ENCODE data around the gene DAO. TPM values are rescaled to one million over a fixed set of nuclear protein-coding genes. Genes with fewer than 3 reads are reported as not detected.

The DAO gene
- not detected in 2 replicates for total RNA-seq (2014; rRNA removed; shearing (Covaris generic))

GRCh38 chr12:108879615-108880254, at the start of gene DAO:
DAO (plus strand) TSS chr12:108880092; CDS start chr12:108885007, 4,915 bp downstream.
- Histone ChIP-seq H3K4me3 (ENCODE audit: insufficient read depth, low read depth, low read length) (no peak within 1 kb of the TSS), H3K36me3 (replicated peaks; ENCODE audit: control insufficient read depth, insufficient read depth, low read length) (no peaks in the 10 kb centered on the region), H3K27me3 (ENCODE audit: control insufficient read depth, insufficient read depth, low read length) (no peaks in the 10 kb centered on the region)
- DNase-seq, result no peak

- DNase-seq, result no peak
- Histone ChIP-seq H3K4me3 (ENCODE audit: insufficient read depth, low read depth, low read length) (no peak overlapping the region), H3K36me3 (replicated peaks; ENCODE audit: control insufficient read depth, insufficient read depth, low read length) (peaks cover 5% of the 10 kb centered on the region), H3K27me3 (ENCODE audit: control insufficient read depth, insufficient read depth, low read length) (no peaks in the 10 kb centered on the region)
Measured at GRCh38 chr12:108831309-108831991, 48.4 kb upstream of the DAO start.

GRCh38 chr12:108832208-108832607, 47.7 kb upstream of the DAO start:
- DNase-seq, result no peak
- Histone ChIP-seq H3K27me3 (ENCODE audit: control insufficient read depth, insufficient read depth, low read length) (no peaks in the 10 kb centered on the region), H3K36me3 (replicated peaks; ENCODE audit: control insufficient read depth, insufficient read depth, low read length) (peaks cover 5% of the 10 kb centered on the region), H3K4me3 (ENCODE audit: insufficient read depth, low read depth, low read length) (no peak overlapping the region)

GRCh38 chr12:108832730-108833354, 47.0 kb upstream of the DAO start:
- no peak for DNase-seq
- Histone ChIP-seq H3K4me3 (ENCODE audit: insufficient read depth, low read depth, low read length) (no peak overlapping the region), H3K36me3 (replicated peaks; ENCODE audit: control insufficient read depth, insufficient read depth, low read length) (peaks cover 5% of the 10 kb centered on the region), H3K27me3 (ENCODE audit: control insufficient read depth, insufficient read depth, low read length) (no peaks in the 10 kb centered on the region)

- no peak for DNase-seq
- Histone ChIP-seq H3K4me3 (ENCODE audit: insufficient read depth, low read depth, low read length) (no peak overlapping the region), H3K36me3 (replicated peaks; ENCODE audit: control insufficient read depth, insufficient read depth, low read length) (peaks cover 5% of the 10 kb centered on the region), H3K27me3 (ENCODE audit: control insufficient read depth, insufficient read depth, low read length) (no peaks in the 10 kb centered on the region)
Measured at GRCh38 chr12:108833355-108833733, 46.5 kb upstream of the DAO start.

- Histone ChIP-seq H3K4me3 (ENCODE audit: insufficient read depth, low read depth, low read length) (no peak overlapping the region), H3K27me3 (ENCODE audit: control insufficient read depth, insufficient read depth, low read length) (no peaks in the 10 kb centered on the region), H3K36me3 (replicated peaks; ENCODE audit: control insufficient read depth, insufficient read depth, low read length) (peaks cover 5% of the 10 kb centered on the region)
- DNase-seq, result no peak
Measured at GRCh38 chr12:108833757-108834472, 46.0 kb upstream of the DAO start.

- Histone ChIP-seq H3K4me3 (ENCODE audit: insufficient read depth, low read depth, low read length) (no peak overlapping the region), H3K27me3 (ENCODE audit: control insufficient read depth, insufficient read depth, low read length) (no peaks in the 10 kb centered on the region), H3K36me3 (replicated peaks; ENCODE audit: control insufficient read depth, insufficient read depth, low read length) (peaks cover 5% of the 10 kb centered on the region; the same call in 1 of the 2 replicates)
- DNase-seq, result no peak
Measured at GRCh38 chr12:108835860-108836634, 43.8 kb upstream of the DAO start.

GRCh38 chr12:108837239-108837638, 42.7 kb upstream of the DAO start:
- Histone ChIP-seq H3K36me3 (replicated peaks; ENCODE audit: control insufficient read depth, insufficient read depth, low read length) (peaks cover 4% of the 10 kb centered on the region; the same call in 1 of the 2 replicates), H3K27me3 (ENCODE audit: control insufficient read depth, insufficient read depth, low read length) (no peaks in the 10 kb centered on the region)
- no peak for DNase-seq

GRCh38 chr12:108837680-108838079, 42.2 kb upstream of the DAO start:
- DNase-seq, result no peak
- Histone ChIP-seq H3K27me3 (ENCODE audit: control insufficient read depth, insufficient read depth, low read length) (no peaks in the 10 kb centered on the region), H3K4me3 (ENCODE audit: insufficient read depth, low read depth, low read length) (no peak overlapping the region), H3K36me3 (replicated peaks; ENCODE audit: control insufficient read depth, insufficient read depth, low read length) (peaks cover 2% of the 10 kb centered on the region; the same call in 1 of the 2 replicates)

More at GRCh38 chr12:108837239-108837638, 42.7 kb upstream of the DAO start:
- no peak overlapping the region for H3K4me3 ChIP-seq (ENCODE audit: insufficient read depth, low read depth, low read length)

- DNase-seq, result no peak
- Histone ChIP-seq H3K4me3 (ENCODE audit: insufficient read depth, low read depth, low read length) (no peak overlapping the region), H3K27me3 (ENCODE audit: control insufficient read depth, insufficient read depth, low read length) (no peaks in the 10 kb centered on the region), H3K36me3 (replicated peaks; ENCODE audit: control insufficient read depth, insufficient read depth, low read length) (peaks cover 2% of the 10 kb centered on the region; the same call in 1 of the 2 replicates)
Measured at GRCh38 chr12:108838194-108839017, 41.5 kb upstream of the DAO start.

- DNase-seq, result no peak
- Histone ChIP-seq H3K4me3 (ENCODE audit: insufficient read depth, low read depth, low read length) (no peak overlapping the region), H3K36me3 (replicated peaks; ENCODE audit: control insufficient read depth, insufficient read depth, low read length) (peaks cover 2% of the 10 kb centered on the region), H3K27me3 (ENCODE audit: control insufficient read depth, insufficient read depth, low read length) (no peaks in the 10 kb centered on the region)
Measured at GRCh38 chr12:108839018-108839889, 40.6 kb upstream of the DAO start.

GRCh38 chr12:108839890-108840230, 40.0 kb upstream of the DAO start:
- H3K27me3 ChIP-seq (ENCODE audit: control insufficient read depth, insufficient read depth, low read length), result no peaks in the 10 kb centered on the region
- no peak overlapping the region for H3K4me3 ChIP-seq (ENCODE audit: insufficient read depth, low read depth, low read length)
- DNase-seq, result no peak
- H3K36me3 ChIP-seq (replicated peaks; ENCODE audit: control insufficient read depth, insufficient read depth, low read length), result peaks cover 2% of the 10 kb centered on the region

Data from H7 (cell line).